ENCODE results near the gene SORCS2.

Gene SORCS2

DNA sequence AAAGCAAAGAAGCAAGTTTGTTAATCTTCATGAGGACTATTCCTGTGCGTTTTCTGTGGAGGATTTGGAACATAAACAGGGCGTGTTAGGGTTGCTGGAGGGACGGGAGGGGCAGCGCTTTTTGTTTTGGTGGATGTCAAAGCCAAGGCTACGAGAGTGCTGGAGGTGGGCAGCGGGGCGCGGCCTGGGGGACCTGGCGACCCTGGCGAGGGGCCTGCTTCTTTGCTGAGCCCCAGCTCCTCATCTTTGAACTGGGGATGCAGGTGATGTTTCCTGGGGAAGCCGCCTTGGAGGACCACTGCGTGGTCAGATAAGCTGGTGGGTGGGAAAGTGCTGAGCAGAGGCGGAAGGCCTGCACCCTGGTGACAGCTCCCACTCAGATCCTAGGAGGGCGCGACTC is 55.2 kb downstream of the SORCS2 start:
- Histone ChIP-seq H3K9ac (ENCODE audit: low read length) (no peak overlapping the region), H3K79me2 (ENCODE audit: insufficient read depth, low read length) (no peaks in the 10 kb centered on the region), H3K9me2 (ENCODE audit: low read depth, low read length) (no peaks in the 10 kb centered on the region), H3K4me2 (ENCODE audit: low read length) (no peak overlapping the region), H2AFZ (ENCODE audit: low read length) (no peak overlapping the region), H3F3A (ENCODE audit: insufficient read depth, low read length) (no peaks in the 10 kb centered on the region), H3K9me3 (ENCODE audit: low read length) (no peaks in the 10 kb centered on the region), H3K4me3 (ENCODE audit: low read depth, low read length, poor library complexity, severe bottlenecking) (no peak overlapping the region), H3K27ac (ENCODE audit: low read depth, low read length, poor library complexity, severe bottlenecking) (no peak overlapping the region), H3K27me3 (ENCODE audit: insufficient read depth, low read length) (no peaks in the 10 kb centered on the region), H4K20me1 (ENCODE audit: insufficient read depth, low read length) (no peaks in the 10 kb centered on the region), H3K4me1 (ENCODE audit: insufficient read depth, low read length, severe bottlenecking) (no peaks in the 10 kb centered on the region), H3K36me3 (ENCODE audit: insufficient read depth, low read length) (no peaks in the 10 kb centered on the region)
- TF ChIP-seq EZH2 (IDR thresholded peaks at IDR 0.05; ENCODE audit: borderline replicate concordance, low read length): no peak
- TF ChIP-seq, protein P1, sequence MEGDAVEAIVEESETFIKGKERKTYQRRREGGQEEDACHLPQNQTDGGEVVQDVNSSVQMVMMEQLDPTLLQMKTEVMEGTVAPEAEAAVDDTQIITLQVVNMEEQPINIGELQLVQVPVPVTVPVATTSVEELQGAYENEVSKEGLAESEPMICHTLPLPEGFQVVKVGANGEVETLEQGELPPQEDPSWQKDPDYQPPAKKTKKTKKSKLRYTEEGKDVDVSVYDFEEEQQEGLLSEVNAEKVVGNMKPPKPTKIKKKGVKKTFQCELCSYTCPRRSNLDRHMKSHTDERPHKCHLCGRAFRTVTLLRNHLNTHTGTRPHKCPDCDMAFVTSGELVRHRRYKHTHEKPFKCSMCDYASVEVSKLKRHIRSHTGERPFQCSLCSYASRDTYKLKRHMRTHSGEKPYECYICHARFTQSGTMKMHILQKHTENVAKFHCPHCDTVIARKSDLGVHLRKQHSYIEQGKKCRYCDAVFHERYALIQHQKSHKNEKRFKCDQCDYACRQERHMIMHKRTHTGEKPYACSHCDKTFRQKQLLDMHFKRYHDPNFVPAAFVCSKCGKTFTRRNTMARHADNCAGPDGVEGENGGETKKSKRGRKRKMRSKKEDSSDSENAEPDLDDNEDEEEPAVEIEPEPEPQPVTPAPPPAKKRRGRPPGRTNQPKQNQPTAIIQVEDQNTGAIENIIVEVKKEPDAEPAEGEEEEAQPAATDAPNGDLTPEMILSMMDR (IDR thresholded peaks at IDR 0.05; ENCODE audit: low read length): no peak

DNA sequence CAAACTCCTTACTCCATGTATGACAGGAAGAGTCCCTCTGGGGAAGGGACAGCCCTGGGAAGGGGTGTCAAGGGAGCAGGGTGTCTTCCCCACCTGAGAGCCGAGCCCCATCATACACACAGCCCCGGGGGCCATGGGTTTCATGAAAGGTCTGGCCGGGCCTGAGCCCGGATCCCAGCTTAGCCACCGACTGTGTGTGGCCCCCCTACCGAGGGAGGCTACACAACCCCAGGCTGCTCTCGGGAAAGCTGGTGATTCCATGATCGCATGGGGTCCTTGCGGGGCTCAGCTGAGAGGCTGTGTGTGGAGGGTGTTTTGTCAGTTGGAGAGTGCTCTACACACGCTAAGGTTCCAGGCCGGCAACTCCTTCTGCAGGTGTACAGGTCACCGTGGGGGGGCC is 55.6 kb downstream of the SORCS2 start:
- Histone ChIP-seq H3K4me1 (ENCODE audit: insufficient read depth, low read length, severe bottlenecking) (no peaks in the 10 kb centered on the region), H3K9ac (ENCODE audit: low read length) (no peak overlapping the region), H3K27me3 (ENCODE audit: insufficient read depth, low read length) (no peaks in the 10 kb centered on the region), H4K20me1 (ENCODE audit: insufficient read depth, low read length) (no peaks in the 10 kb centered on the region), H2AFZ (ENCODE audit: low read length) (no peak overlapping the region), H3K79me2 (ENCODE audit: insufficient read depth, low read length) (no peaks in the 10 kb centered on the region), H3K4me3 (ENCODE audit: low read depth, low read length, poor library complexity, severe bottlenecking) (no peak overlapping the region), H3K9me3 (ENCODE audit: low read length) (no peaks in the 10 kb centered on the region), H3K4me2 (ENCODE audit: low read length) (no peak overlapping the region), H3K9me2 (ENCODE audit: low read depth, low read length) (no peaks in the 10 kb centered on the region), H3K27ac (ENCODE audit: low read depth, low read length, poor library complexity, severe bottlenecking) (no peak overlapping the region), H3K36me3 (ENCODE audit: insufficient read depth, low read length) (no peaks in the 10 kb centered on the region), H3F3A (ENCODE audit: insufficient read depth, low read length) (no peaks in the 10 kb centered on the region)
- TF ChIP-seq, protein P1 (IDR thresholded peaks at IDR 0.05; ENCODE audit: low read length): no peak

DNA sequence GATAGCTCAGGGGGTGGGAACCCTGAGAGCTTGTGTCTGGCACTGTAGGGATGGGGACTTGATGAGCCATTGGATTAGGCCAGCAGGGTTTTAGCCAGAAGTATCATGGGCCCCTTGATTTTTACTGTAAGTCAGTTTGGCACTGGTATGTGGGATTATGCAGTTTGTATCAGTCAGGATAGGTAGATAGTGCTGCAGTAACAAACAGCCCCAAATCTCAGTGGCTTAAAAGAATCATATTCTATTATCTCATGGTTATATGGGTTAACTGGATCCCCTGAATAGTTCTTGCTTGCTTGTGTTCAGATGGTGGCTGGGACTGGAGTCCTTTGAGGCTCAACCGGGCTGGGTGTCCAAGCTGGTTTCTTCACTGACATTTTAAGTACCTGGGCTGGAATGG is 56.5 kb downstream of the SORCS2 start:
- Histone ChIP-seq H3F3A (ENCODE audit: insufficient read depth, low read length) (no peaks in the 10 kb centered on the region), H3K79me2 (ENCODE audit: insufficient read depth, low read length) (no peaks in the 10 kb centered on the region), H3K4me1 (ENCODE audit: insufficient read depth, low read length, severe bottlenecking) (no peaks in the 10 kb centered on the region), H3K27me3 (ENCODE audit: insufficient read depth, low read length) (no peaks in the 10 kb centered on the region), H3K9me3 (ENCODE audit: low read length) (no peaks in the 10 kb centered on the region), H3K36me3 (ENCODE audit: insufficient read depth, low read length) (no peaks in the 10 kb centered on the region), H4K20me1 (ENCODE audit: insufficient read depth, low read length) (no peaks in the 10 kb centered on the region), H3K27ac (ENCODE audit: low read depth, low read length, poor library complexity, severe bottlenecking) (no peak overlapping the region), H3K9ac (ENCODE audit: low read length) (no peak overlapping the region), H3K4me3 (ENCODE audit: low read depth, low read length, poor library complexity, severe bottlenecking) (no peak overlapping the region), H2AFZ (ENCODE audit: low read length) (no peak overlapping the region), H3K4me2 (ENCODE audit: low read length) (no peak overlapping the region), H3K9me2 (ENCODE audit: low read depth, low read length) (no peaks in the 10 kb centered on the region)
- TF ChIP-seq, protein P1 (IDR thresholded peaks at IDR 0.05; ENCODE audit: low read length): no peak
- TF ChIP-seq EZH2 (IDR thresholded peaks at IDR 0.05; ENCODE audit: borderline replicate concordance, low read length): no peak

Measured in OCI-LY1 (cell line).